Uterus (tissue), 4 donors: ENCODE data around the gene INPP5A. TPM values are rescaled to one million over a fixed set of nuclear protein-coding genes. Genes with fewer than 3 reads are reported as not detected.
A peak's percentile ranks its signal among the peaks of the same experiment; 100 is the strongest.

Experiments used
- DNase-seq, 2 donors: peaks; one replicate each; pipeline ENCODE4 v3.0.0-alpha.2; 2019 to 2020
- H3K27ac ChIP-seq, 2 donors: fragments of 200-600 bp; sonication (generic); 1 replicate in 1 of 2; 2 replicates in 1 of 2; pipeline ENCODE4 v1.5.1; 2016 to 2018
- H3K27me3 ChIP-seq, 2 donors: fragments of 200-600 bp; sonication (generic); one replicate each; pipeline ENCODE4 v1.5.1; 2018 to 2019; ENCODE audit warnings: control low read depth in 1 of 2
- H3K36me3 ChIP-seq, 2 donors: fragments of 200-600 bp; sonication (generic); one replicate each; pipeline ENCODE4 v1.5.1; 2019; ENCODE audit warnings: control low read depth in 1 of 2
- H3K4me1 ChIP-seq, 2 donors: fragments of 200-600 bp; sonication (generic); one replicate each; pipeline ENCODE4 v1.5.1; 2018 to 2019; ENCODE audit warnings: control low read depth in 1 of 2
- H3K4me3 ChIP-seq, 2 donors: fragments of 200-600 bp; sonication (generic); 1 replicate in 1 of 2; 2 replicates in 1 of 2; pipeline ENCODE4 v1.5.1; 2018 to 2019; ENCODE audit warnings: mild to moderate bottlenecking in 1 of 2
- H3K9me3 ChIP-seq, 2 donors: fragments of 200-600 bp; sonication (generic); one replicate each; pipeline ENCODE4 v1.5.1; 2019; ENCODE audit warnings: control low read depth in 1 of 2
- POLR2A ChIP-seq, 2 donors: fragments of 450-650 bp; IDR thresholded peaks; one replicate each; pipeline ENCODE4 v1.6.1; 2016; ENCODE audit warnings: antibody characterized with exemption in 2 of 2, mild to moderate bottlenecking in 1 of 2, moderate library complexity in 1 of 2
- intact Hi-C: fragments of 100-400 bp; cut with DNase I; formaldehyde crosslinking; loops from one replicate; pipeline ENCODE4 v1.15.1; 2023; ENCODE audit warnings: low total_unique reads
- total RNA-seq, 4 donors: library from RNA; depleted of rRNA in 3 of 4; stranded (reverse); fragments of >200 nt in 3 of 4; gene quantifications; one replicate each; pipeline versions ENCODE4 v1.1.0 to v1.2.4, GENCODE V29; 2014 to 2023
- TF ChIP-seq, protein P1 (sequence below), 4 experiments: fragments of 200-600 bp in 2 of 4; fragments of 450-650 bp in 2 of 4; sonication (generic) in 2 of 4; IDR thresholded peaks; one replicate each; pipeline ENCODE4 v1.5.1; 2016 to 2019; ENCODE audit warnings: antibody characterized with exemption in 4 of 4, mild to moderate bottlenecking in 2 of 4, moderate library complexity in 1 of 4
- donor health status: DM: yes; HTN: yes; CAD: no.

Gene INPP5A
- total RNA-seq, 4 donors from 2014 or later = 22.5 to 160 (median 93.2) TPM

DNA sequence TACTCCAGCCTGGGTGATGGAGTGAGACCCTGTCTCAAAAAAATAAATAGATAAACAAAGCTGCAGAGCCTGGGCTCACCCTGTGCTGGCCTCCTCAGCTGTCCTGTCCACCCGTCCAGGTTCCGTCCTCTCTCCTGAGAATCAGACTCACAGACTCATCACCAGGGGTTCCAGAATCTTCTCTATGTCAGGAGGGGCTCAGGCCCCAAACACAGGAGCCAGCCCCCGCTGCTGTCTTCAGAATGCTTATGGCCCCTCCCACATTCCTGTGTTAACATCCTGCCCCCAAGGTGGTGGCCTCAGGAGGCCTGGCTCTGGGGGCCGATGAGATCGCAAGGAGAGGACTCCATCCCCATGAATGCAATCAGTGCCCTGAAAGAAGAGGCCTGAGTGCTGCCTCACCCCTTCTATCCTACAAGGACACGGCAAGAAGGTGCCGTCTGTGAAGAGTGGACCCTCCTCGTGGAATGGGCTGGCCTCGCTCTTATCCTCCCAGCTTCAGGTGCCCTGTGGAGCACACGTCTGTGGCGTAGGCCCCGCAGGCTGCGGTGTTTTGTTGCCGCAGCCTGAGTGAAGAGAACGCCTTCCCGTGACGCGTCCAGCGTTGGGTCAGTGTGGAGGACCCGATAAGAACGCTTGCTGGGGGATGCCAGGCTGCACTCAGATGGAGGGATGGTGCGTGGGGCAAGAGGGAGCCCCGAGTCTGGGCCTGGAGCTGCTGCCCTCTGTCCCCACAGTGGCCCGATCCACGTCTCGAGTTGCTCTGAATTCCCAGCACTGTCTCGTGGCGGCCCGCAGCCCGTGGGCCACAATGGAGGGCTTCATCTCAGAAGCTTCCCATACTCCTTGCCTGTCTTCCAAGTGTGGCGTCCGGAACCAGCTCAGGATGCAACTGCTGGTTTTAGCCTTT, 77.1 kb downstream of the INPP5A start:
- TF ChIP-seq, protein P1, sequence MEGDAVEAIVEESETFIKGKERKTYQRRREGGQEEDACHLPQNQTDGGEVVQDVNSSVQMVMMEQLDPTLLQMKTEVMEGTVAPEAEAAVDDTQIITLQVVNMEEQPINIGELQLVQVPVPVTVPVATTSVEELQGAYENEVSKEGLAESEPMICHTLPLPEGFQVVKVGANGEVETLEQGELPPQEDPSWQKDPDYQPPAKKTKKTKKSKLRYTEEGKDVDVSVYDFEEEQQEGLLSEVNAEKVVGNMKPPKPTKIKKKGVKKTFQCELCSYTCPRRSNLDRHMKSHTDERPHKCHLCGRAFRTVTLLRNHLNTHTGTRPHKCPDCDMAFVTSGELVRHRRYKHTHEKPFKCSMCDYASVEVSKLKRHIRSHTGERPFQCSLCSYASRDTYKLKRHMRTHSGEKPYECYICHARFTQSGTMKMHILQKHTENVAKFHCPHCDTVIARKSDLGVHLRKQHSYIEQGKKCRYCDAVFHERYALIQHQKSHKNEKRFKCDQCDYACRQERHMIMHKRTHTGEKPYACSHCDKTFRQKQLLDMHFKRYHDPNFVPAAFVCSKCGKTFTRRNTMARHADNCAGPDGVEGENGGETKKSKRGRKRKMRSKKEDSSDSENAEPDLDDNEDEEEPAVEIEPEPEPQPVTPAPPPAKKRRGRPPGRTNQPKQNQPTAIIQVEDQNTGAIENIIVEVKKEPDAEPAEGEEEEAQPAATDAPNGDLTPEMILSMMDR (IDR thresholded peaks at IDR 0.05) = no peak
- TF ChIP-seq POLR2A (IDR thresholded peaks at IDR 0.05) = no peak
- peaks cover 0 to 6% of the 10 kb centered on the region in 2 donors for H3K9me3 ChIP-seq
- intact Hi-C loops = no loop called here
- DNase-seq = peak in 1 of 2 donors; percentile 13
- H3K27me3 ChIP-seq = no peaks in the 10 kb centered on the region
- peaks cover 0 to 7% of the 10 kb centered on the region in 2 donors for H3K4me1 ChIP-seq
- no peaks in the 10 kb centered on the region for H3K36me3 ChIP-seq
- H3K4me3 ChIP-seq = no peak overlapping the region
- no peak overlapping the region for H3K27ac ChIP-seq

DNA sequence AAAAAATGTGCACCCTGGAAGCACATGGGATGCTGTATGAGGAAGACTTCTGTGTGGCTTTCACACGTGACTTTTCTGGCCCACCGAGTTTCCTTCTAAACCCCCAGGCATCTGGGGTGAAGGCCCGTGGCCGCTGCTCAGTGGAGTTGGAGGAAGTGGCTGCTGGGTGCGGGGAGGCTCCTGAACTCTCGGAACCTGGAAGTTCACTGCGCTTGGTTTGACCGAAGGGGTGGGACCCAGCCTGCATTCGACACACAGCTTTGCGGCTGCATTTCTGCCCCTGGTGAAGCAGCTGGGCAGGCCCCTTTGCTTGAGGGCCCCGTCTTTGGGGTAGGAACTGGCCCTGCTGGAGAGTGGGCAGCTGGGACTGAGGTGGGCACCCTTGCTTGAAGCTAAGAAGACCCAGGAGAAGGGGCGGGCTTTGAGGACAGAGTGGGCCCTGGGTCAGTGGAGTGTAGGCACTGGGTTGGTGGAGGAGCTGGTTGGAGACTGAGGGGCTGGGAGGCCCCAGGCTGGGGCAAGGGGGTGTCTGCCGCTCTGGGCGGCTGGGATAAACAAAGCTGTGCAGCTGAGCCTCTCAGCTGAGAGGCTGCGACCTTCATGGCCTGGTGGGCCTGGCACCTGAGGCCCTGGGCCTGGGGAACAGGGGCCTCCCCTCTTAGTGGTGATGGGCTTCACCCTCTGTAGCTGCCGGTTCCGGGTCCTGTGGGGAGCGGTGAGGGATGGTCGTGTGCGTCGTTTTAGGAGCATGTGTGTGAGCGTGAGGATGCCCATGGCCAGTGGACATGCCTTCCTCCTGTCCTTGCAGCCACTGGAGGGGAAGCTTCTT, 78.0 kb downstream of the INPP5A start:
- Histone ChIP-seq H3K4me3 (no peak overlapping the region), H3K4me1 (peaks cover 0 to 7% of the 10 kb centered on the region in 2 donors), H3K27me3 (no peaks in the 10 kb centered on the region), H3K36me3 (no peaks in the 10 kb centered on the region), H3K27ac (no peak overlapping the region), H3K9me3 (peaks cover 0 to 14% of the 10 kb centered on the region in 2 donors)
- peak in 1 of 2 donors; percentile 14 for DNase-seq
- TF ChIP-seq, protein P1 (IDR thresholded peaks at IDR 0.05) = no peak
- no peak for TF ChIP-seq POLR2A (IDR thresholded peaks at IDR 0.05)
- intact Hi-C loops = no loop called here

DNA sequence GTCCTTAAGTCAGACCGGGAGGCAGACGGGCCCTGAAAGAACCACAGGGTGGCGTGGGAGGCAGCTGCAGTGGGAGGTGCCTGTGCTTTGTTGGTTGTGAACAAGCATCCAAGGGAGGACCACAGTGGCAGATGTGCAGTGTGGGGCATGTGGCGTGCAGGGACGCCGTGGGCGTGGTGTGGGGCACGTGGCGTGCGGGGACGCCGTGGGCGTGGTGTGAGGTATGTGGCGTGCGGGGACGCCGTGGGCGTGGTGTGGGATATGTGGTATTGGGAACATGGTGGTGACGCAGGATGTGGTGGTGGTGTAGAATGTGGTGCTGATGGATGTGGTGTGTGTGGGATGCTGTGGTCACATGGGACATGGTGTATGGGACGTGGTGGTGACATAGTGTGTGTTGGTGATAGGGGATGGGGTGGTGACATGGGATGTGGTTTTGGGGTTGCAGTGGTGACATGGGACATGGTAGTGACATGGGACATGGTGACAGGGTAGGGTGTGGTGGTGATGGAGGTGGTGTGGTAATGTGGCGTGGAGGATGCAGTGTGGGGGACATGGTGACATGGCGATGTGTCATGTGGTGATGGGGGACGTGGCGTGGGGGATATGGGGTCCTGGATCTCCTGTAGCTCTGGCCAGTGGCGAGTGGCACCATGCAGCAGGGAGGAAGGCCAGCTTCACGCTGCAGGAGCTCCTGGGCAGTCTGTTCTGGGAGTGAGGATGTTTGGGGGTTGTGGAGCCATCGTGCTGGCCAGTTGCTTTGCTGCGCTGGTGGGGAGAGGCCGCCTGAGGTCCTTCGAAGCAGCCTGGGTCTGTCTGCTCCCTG, 78.8 kb downstream of the INPP5A start:
- peak in 1 of 2 donors; percentile 14 for DNase-seq
- no peak overlapping the region for H3K27ac ChIP-seq
- H3K4me1 ChIP-seq = peaks cover 0 to 7% of the 10 kb centered on the region in 2 donors

DNA sequence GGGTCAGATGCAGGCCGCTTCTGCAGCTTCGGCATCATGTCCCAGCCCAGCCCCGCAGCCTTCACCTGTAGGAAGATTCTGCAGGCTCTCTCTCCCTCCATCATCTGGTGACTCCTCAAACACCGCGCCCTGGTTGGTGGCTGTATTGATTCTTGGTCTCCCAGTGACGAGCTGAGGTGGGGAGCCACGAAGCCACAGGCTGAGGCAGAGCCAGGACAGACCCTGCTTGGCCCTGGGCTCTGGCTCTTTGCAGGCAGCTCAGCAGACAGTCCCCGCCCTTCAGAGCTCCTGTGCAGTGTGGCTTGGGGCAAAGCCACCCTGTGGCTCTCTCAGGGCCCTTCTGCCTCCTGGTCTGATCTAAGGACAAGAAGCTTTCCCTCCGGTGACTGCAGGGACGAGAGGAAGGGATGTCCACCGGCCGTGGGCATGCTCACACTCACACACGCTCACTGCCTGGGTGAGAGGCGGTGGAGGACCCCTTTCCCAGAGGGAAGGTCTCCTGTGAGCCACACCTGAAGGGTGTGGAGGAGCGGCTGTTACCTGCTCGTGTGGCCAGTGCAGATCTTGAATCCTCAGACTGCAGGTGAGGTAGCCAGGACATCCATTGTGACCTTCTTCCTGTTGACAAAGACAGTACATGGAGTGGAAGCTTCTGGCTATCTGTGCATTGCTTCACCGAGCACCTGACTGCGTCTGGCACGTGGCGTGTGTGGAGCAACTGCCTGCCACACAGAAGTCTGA, 79.6 kb downstream of the INPP5A start:
- H3K4me1 ChIP-seq = peaks cover 0 to 7% of the 10 kb centered on the region in 2 donors
- intact Hi-C loops = no loop called here

More for the DNA sequence above, 78.8 kb downstream of the INPP5A start:
- H3K36me3 ChIP-seq = no peaks in the 10 kb centered on the region
- no peaks in the 10 kb centered on the region for H3K27me3 ChIP-seq
- no peak overlapping the region for H3K4me3 ChIP-seq
- H3K9me3 ChIP-seq = peaks cover 0 to 15% of the 10 kb centered on the region in 2 donors
- TF ChIP-seq, protein P1 (IDR thresholded peaks at IDR 0.05) = no peak
- no peak for TF ChIP-seq POLR2A (IDR thresholded peaks at IDR 0.05)
- intact Hi-C loops = no loop called here

More for the DNA sequence above, 79.6 kb downstream of the INPP5A start:
- H3K27ac ChIP-seq = no peak overlapping the region
- H3K9me3 ChIP-seq = peaks cover 0 to 20% of the 10 kb centered on the region in 2 donors
- no peak overlapping the region for H3K4me3 ChIP-seq
- DNase-seq = peak in 1 of 2 donors; percentile 12
- TF ChIP-seq, protein P1 (IDR thresholded peaks at IDR 0.05) = no peak
- no peak for TF ChIP-seq POLR2A (IDR thresholded peaks at IDR 0.05)
- no peaks in the 10 kb centered on the region for H3K36me3 ChIP-seq
- H3K27me3 ChIP-seq = no peaks in the 10 kb centered on the region
